ENCODE measurements around the gene ME3.

Gene ME3

GRCh38 chr11:86487671-86488070 is 184.7 kb downstream of the ME3 start:
- no peaks in the 10 kb centered on the region for H3K36me3 ChIP-seq (ENCODE audit: control insufficient read depth, insufficient read depth, low read length)
- no peaks in the 10 kb centered on the region for H3K4me1 ChIP-seq (ENCODE audit: control insufficient read depth, insufficient read depth, low read length)
- H3K9ac ChIP-seq (ENCODE audit: low read depth, low read length), result no peak overlapping the region
- H3K27me3 ChIP-seq (ENCODE audit: control insufficient read depth, insufficient read depth, low read length), result no peaks in the 10 kb centered on the region
- no peak overlapping the region for H3K4me3 ChIP-seq (ENCODE audit: low read depth, low read length)
- H3K9me3 ChIP-seq (ENCODE audit: control insufficient read depth, insufficient read depth, low read length), result no peaks in the 10 kb centered on the region

GRCh38 chr11:86486261-86487030 is 186.0 kb downstream of the ME3 start:
- no peak overlapping the region for H3K4me3 ChIP-seq (ENCODE audit: low read depth, low read length)
- no peaks in the 10 kb centered on the region for H3K4me1 ChIP-seq (ENCODE audit: control insufficient read depth, insufficient read depth, low read length)
- H3K27me3 ChIP-seq (ENCODE audit: control insufficient read depth, insufficient read depth, low read length), result no peaks in the 10 kb centered on the region
- H3K36me3 ChIP-seq (ENCODE audit: control insufficient read depth, insufficient read depth, low read length), result no peaks in the 10 kb centered on the region
- no peaks in the 10 kb centered on the region for H3K9me3 ChIP-seq (ENCODE audit: control insufficient read depth, insufficient read depth, low read length)
- no peak overlapping the region for H3K9ac ChIP-seq (ENCODE audit: low read depth, low read length)

- no peak overlapping the region for H3K4me3 ChIP-seq (ENCODE audit: low read depth, low read length)
- no peaks in the 10 kb centered on the region for H3K4me1 ChIP-seq (ENCODE audit: control insufficient read depth, insufficient read depth, low read length)
- H3K9ac ChIP-seq (ENCODE audit: low read depth, low read length), result no peak overlapping the region
- no peaks in the 10 kb centered on the region for H3K27me3 ChIP-seq (ENCODE audit: control insufficient read depth, insufficient read depth, low read length)
- no peaks in the 10 kb centered on the region for H3K36me3 ChIP-seq (ENCODE audit: control insufficient read depth, insufficient read depth, low read length)
- no peaks in the 10 kb centered on the region for H3K9me3 ChIP-seq (ENCODE audit: control insufficient read depth, insufficient read depth, low read length)
Measured at GRCh38 chr11:86484795-86485166, 187.6 kb downstream of the ME3 start.

GRCh38 chr11:86483940-86484794 is 188.2 kb downstream of the ME3 start:
- H3K9ac ChIP-seq (ENCODE audit: low read depth, low read length), result no peak overlapping the region
- no peaks in the 10 kb centered on the region for H3K36me3 ChIP-seq (ENCODE audit: control insufficient read depth, insufficient read depth, low read length)
- H3K9me3 ChIP-seq (ENCODE audit: control insufficient read depth, insufficient read depth, low read length), result no peaks in the 10 kb centered on the region
- H3K4me1 ChIP-seq (ENCODE audit: control insufficient read depth, insufficient read depth, low read length), result no peaks in the 10 kb centered on the region
- no peaks in the 10 kb centered on the region for H3K27me3 ChIP-seq (ENCODE audit: control insufficient read depth, insufficient read depth, low read length)
- H3K4me3 ChIP-seq (ENCODE audit: low read depth, low read length), result no peak overlapping the region

GRCh38 chr11:86483610-86483939 is 188.8 kb downstream of the ME3 start:
- Histone ChIP-seq H3K4me3 (ENCODE audit: low read depth, low read length) (no peak overlapping the region), H3K9me3 (ENCODE audit: control insufficient read depth, insufficient read depth, low read length) (no peaks in the 10 kb centered on the region), H3K36me3 (ENCODE audit: control insufficient read depth, insufficient read depth, low read length) (no peaks in the 10 kb centered on the region), H3K4me1 (ENCODE audit: control insufficient read depth, insufficient read depth, low read length) (no peaks in the 10 kb centered on the region), H3K27me3 (ENCODE audit: control insufficient read depth, insufficient read depth, low read length) (no peaks in the 10 kb centered on the region), H3K9ac (ENCODE audit: low read depth, low read length) (no peak overlapping the region)

GRCh38 chr11:86482692-86483091 is 189.7 kb downstream of the ME3 start:
- Histone ChIP-seq H3K4me1 (ENCODE audit: control insufficient read depth, insufficient read depth, low read length) (no peaks in the 10 kb centered on the region), H3K27me3 (ENCODE audit: control insufficient read depth, insufficient read depth, low read length) (no peaks in the 10 kb centered on the region), H3K4me3 (ENCODE audit: low read depth, low read length) (no peak overlapping the region), H3K9me3 (ENCODE audit: control insufficient read depth, insufficient read depth, low read length) (no peaks in the 10 kb centered on the region), H3K36me3 (ENCODE audit: control insufficient read depth, insufficient read depth, low read length) (no peaks in the 10 kb centered on the region), H3K9ac (ENCODE audit: low read depth, low read length) (no peak overlapping the region)

GRCh38 chr11:86481399-86481798 is 191.0 kb downstream of the ME3 start:
- H3K36me3 ChIP-seq (ENCODE audit: control insufficient read depth, insufficient read depth, low read length), result no peaks in the 10 kb centered on the region
- H3K4me1 ChIP-seq (ENCODE audit: control insufficient read depth, insufficient read depth, low read length), result no peaks in the 10 kb centered on the region

GRCh38 chr11:86478348-86478747 is 194.1 kb downstream of the ME3 start:
- H3K9me3 ChIP-seq (ENCODE audit: control insufficient read depth, insufficient read depth, low read length), result no peaks in the 10 kb centered on the region
- no peak overlapping the region for H3K9ac ChIP-seq (ENCODE audit: low read depth, low read length)
- H3K27me3 ChIP-seq (ENCODE audit: control insufficient read depth, insufficient read depth, low read length), result no peaks in the 10 kb centered on the region
- no peaks in the 10 kb centered on the region for H3K4me1 ChIP-seq (ENCODE audit: control insufficient read depth, insufficient read depth, low read length)
- no peak overlapping the region for H3K4me3 ChIP-seq (ENCODE audit: low read depth, low read length)
- no peaks in the 10 kb centered on the region for H3K36me3 ChIP-seq (ENCODE audit: control insufficient read depth, insufficient read depth, low read length)

More at GRCh38 chr11:86481399-86481798, 191.0 kb downstream of the ME3 start:
- Histone ChIP-seq H3K4me3 (ENCODE audit: low read depth, low read length) (no peak overlapping the region), H3K9ac (ENCODE audit: low read depth, low read length) (no peak overlapping the region), H3K9me3 (ENCODE audit: control insufficient read depth, insufficient read depth, low read length) (no peaks in the 10 kb centered on the region), H3K27me3 (ENCODE audit: control insufficient read depth, insufficient read depth, low read length) (no peaks in the 10 kb centered on the region)

- H3K27me3 ChIP-seq (ENCODE audit: control insufficient read depth, insufficient read depth, low read length), result no peaks in the 10 kb centered on the region
- H3K36me3 ChIP-seq (ENCODE audit: control insufficient read depth, insufficient read depth, low read length), result no peaks in the 10 kb centered on the region
- H3K4me3 ChIP-seq (ENCODE audit: low read depth, low read length), result no peak overlapping the region
- no peaks in the 10 kb centered on the region for H3K4me1 ChIP-seq (ENCODE audit: control insufficient read depth, insufficient read depth, low read length)
- H3K9ac ChIP-seq (ENCODE audit: low read depth, low read length), result no peak overlapping the region
- H3K9me3 ChIP-seq (ENCODE audit: control insufficient read depth, insufficient read depth, low read length), result no peaks in the 10 kb centered on the region
Measured at GRCh38 chr11:86477495-86478155, 194.8 kb downstream of the ME3 start.

GRCh38 chr11:86476109-86476861 is 196.1 kb downstream of the ME3 start:
- H3K4me1 ChIP-seq (ENCODE audit: control insufficient read depth, insufficient read depth, low read length), result no peaks in the 10 kb centered on the region
- H3K36me3 ChIP-seq (ENCODE audit: control insufficient read depth, insufficient read depth, low read length), result no peaks in the 10 kb centered on the region
- H3K9ac ChIP-seq (ENCODE audit: low read depth, low read length), result no peak overlapping the region
- H3K27me3 ChIP-seq (ENCODE audit: control insufficient read depth, insufficient read depth, low read length), result no peaks in the 10 kb centered on the region
- H3K4me3 ChIP-seq (ENCODE audit: low read depth, low read length), result no peak overlapping the region
- no peaks in the 10 kb centered on the region for H3K9me3 ChIP-seq (ENCODE audit: control insufficient read depth, insufficient read depth, low read length)

- Histone ChIP-seq H3K36me3 (ENCODE audit: control insufficient read depth, insufficient read depth, low read length) (no peaks in the 10 kb centered on the region), H3K4me3 (ENCODE audit: low read depth, low read length) (no peak overlapping the region), H3K4me1 (ENCODE audit: control insufficient read depth, insufficient read depth, low read length) (no peaks in the 10 kb centered on the region), H3K9me3 (ENCODE audit: control insufficient read depth, insufficient read depth, low read length) (no peaks in the 10 kb centered on the region), H3K27me3 (ENCODE audit: control insufficient read depth, insufficient read depth, low read length) (no peaks in the 10 kb centered on the region), H3K9ac (ENCODE audit: low read depth, low read length) (no peak overlapping the region)
Measured at GRCh38 chr11:86475027-86475426, 197.4 kb downstream of the ME3 start.

Data from iPS-15b (cell line).